ENCODE data around the gene LRRC25.

LRRC25 gene

GRCh38 chr19:18424890-18425514 is 27.6 kb upstream of the LRRC25 start:
- no peak for DNase-seq (ENCODE audit: low spot score)

- no peak for DNase-seq (ENCODE audit: low spot score)
These were observed 26.9 kb upstream of the LRRC25 start for GRCh38 chr19:18424122-18424889.

GRCh38 chr19:18423258-18424020 is 26.0 kb upstream of the LRRC25 start:
- no peak for DNase-seq (ENCODE audit: low spot score)

- DNase-seq (ENCODE audit: low spot score) = peak; percentile 69
These were observed 25.2 kb upstream of the LRRC25 start for GRCh38 chr19:18422530-18423191.

GRCh38 chr19:18421371-18421959 is 24.0 kb upstream of the LRRC25 start:
- DNase-seq (ENCODE audit: low spot score) = no peak

GRCh38 chr19:18420930-18421329 is 23.5 kb upstream of the LRRC25 start:
- no peak for DNase-seq (ENCODE audit: low spot score)

GRCh38 chr19:18419699-18420460 is 22.5 kb upstream of the LRRC25 start:
- no peak for DNase-seq (ENCODE audit: low spot score)

GRCh38 chr19:18419195-18419698 is 21.8 kb upstream of the LRRC25 start, which contains the start of gene SSBP4:
TSS of gene SSBP4 (plus strand) at chr19:18419398. CDS start at chr19:18419649, 251 bp downstream.
- DNase-seq (ENCODE audit: low spot score) = peak; percentile 73

- no peak for DNase-seq (ENCODE audit: low spot score)
These were observed 21.2 kb upstream of the LRRC25 start for GRCh38 chr19:18418483-18419194.

- DNase-seq (ENCODE audit: low spot score) = no peak
These were observed 20.6 kb upstream of the LRRC25 start for GRCh38 chr19:18418029-18418482.

- peak; percentile 56 for DNase-seq (ENCODE audit: low spot score)
These were observed 20.0 kb upstream of the LRRC25 start for GRCh38 chr19:18417250-18418028.

- DNase-seq (ENCODE audit: low spot score) = peak; percentile 74
These were observed 19.4 kb upstream of the LRRC25 start for GRCh38 chr19:18416778-18417249.

- no peak for DNase-seq (ENCODE audit: low spot score)
These were observed 17.9 kb upstream of the LRRC25 start for GRCh38 chr19:18415178-18415867.

GRCh38 chr19:18414504-18415177 is 17.2 kb upstream of the LRRC25 start:
- no peak for DNase-seq (ENCODE audit: low spot score)

GRCh38 chr19:18412610-18413239 is 15.3 kb upstream of the LRRC25 start:
- DNase-seq (ENCODE audit: low spot score) = no peak

GRCh38 chr19:18408053-18408476 is 10.6 kb upstream of the LRRC25 start:
- DNase-seq (ENCODE audit: low spot score) = no peak

- no peak for DNase-seq (ENCODE audit: low spot score)
These were observed 9.3 kb upstream of the LRRC25 start for GRCh38 chr19:18406749-18407148.

All from activated CD4-positive, alpha-beta T cell treated with anti-CD3 and anti-CD28 coated beads, Interleukin-2, Interleukin-4, amounts not matched to agents 100 ng/mL and 50 ng/mL, durations not matched to agents 16 hours and 8 hours (primary cell).